K562 (cell line): ENCODE data around the gene PPCDC. TPM values are rescaled to one million over a fixed set of nuclear protein-coding genes. Genes with fewer than 3 reads are reported as not detected.

Source experiments
- CAMTA2 ChIP-seq: fragments of 250-450 bp; sonication (Bioruptor Pico); conservative IDR thresholded peaks from 2 replicates; pipeline ENCODE4 v1.5.1; 2022
- CGGBP1 ChIP-seq: fragments of 250-450 bp; sonication (Bioruptor Pico); IDR thresholded peaks from 2 replicates; pipeline ENCODE4 v1.9.0; 2021; ENCODE audit warnings: mild to moderate bottlenecking
- FOXK2 ChIP-seq, 2 experiments: fragments of 450-650 bp; IDR thresholded peaks in 1 of 2; conservative IDR thresholded peaks in 1 of 2; 2 replicates each; pipeline ENCODE4 v1.6.1; 2016; ENCODE audit warnings: low read depth in 2 of 2, mild to moderate bottlenecking in 1 of 2
- HDAC2 ChIP-seq: fragments of 450-650 bp; IDR thresholded peaks from 2 replicates; pipeline ENCODE4 v1.6.1; 2016; ENCODE audit warnings: mild to moderate bottlenecking
- ILK ChIP-seq: fragments of 450-650 bp; IDR thresholded peaks from 2 replicates; pipeline ENCODE4 v1.6.1; 2016; ENCODE audit warnings: missing genetic modification characterization, low read depth, mild to moderate bottlenecking, missing compliant biosample characterization, moderate library complexity, borderline replicate concordance
- L3MBTL2 ChIP-seq: fragments of 450-650 bp; IDR thresholded peaks from 2 replicates; pipeline ENCODE4 v1.6.1; 2016; ENCODE audit warnings: mild to moderate bottlenecking, moderate library complexity
- NCOA4 ChIP-seq: fragments of 450-650 bp; IDR thresholded peaks from 2 replicates; pipeline ENCODE4 v1.6.1; 2018; ENCODE audit warnings: mild to moderate bottlenecking; ENCODE audit not compliant: partially characterized antibody
- NFRKB ChIP-seq: fragments of 450-650 bp; IDR thresholded peaks from 2 replicates; pipeline ENCODE4 v1.6.1; 2016; ENCODE audit warnings: low read depth
- PHF8 ChIP-seq: fragments of 200-600 bp; sonication (generic); IDR thresholded peaks from 2 replicates; pipeline ENCODE4 v1.6.1; 2012; ENCODE audit warnings: mixed run types, mild to moderate bottlenecking, inconsistent platforms, low read length, moderate library complexity, borderline replicate concordance
- POLR2A ChIP-seq: fragments of 450-650 bp; conservative IDR thresholded peaks from 2 replicates; pipeline ENCODE4 v1.6.1; 2016
- PRMT5 ChIP-seq: sonication (generic); formaldehyde crosslinking; IDR thresholded peaks from 2 replicates; pipeline ENCODE4 v1.5.0; 2020; ENCODE audit warnings: missing genetic modification reagents
- PURB ChIP-seq: sonication (generic); formaldehyde crosslinking; IDR thresholded peaks from 2 replicates; pipeline ENCODE4 v1.9.0; 2021; ENCODE audit warnings: low read depth, mild to moderate bottlenecking, missing genetic modification reagents
- RCOR1 ChIP-seq, 2 experiments: IDR thresholded peaks; 2 replicates each; pipeline ENCODE4 v1.6.1; 2012; ENCODE audit warnings: low read depth in 2 of 2, low read length in 2 of 2, borderline replicate concordance in 1 of 2, improper control_type of control experiment in 1 of 2
- SRSF3 ChIP-seq: fragments of 200-400 bp; formaldehyde crosslinking; IDR thresholded peaks from 2 replicates; pipeline ENCODE4 v1.6.1; 2016; ENCODE audit warnings: mild to moderate bottlenecking, low read length, moderate library complexity; ENCODE audit not compliant: insufficient read depth
- TEAD2 ChIP-seq: fragments of 450-650 bp; IDR thresholded peaks from 2 replicates; pipeline ENCODE4 v1.6.1; 2016; ENCODE audit warnings: missing genetic modification characterization, control low read depth, missing compliant biosample characterization
- THRB ChIP-seq: fragments of 450-650 bp; formaldehyde crosslinking; conservative IDR thresholded peaks from 2 replicates; pipeline ENCODE4 v1.4.0; 2022; ENCODE audit warnings: mild to moderate bottlenecking, missing genetic modification characterization
- YY1 ChIP-seq, 3 experiments: IDR thresholded peaks; 2 replicates each; pipeline ENCODE4 v1.6.1; 2011; ENCODE audit warnings: low read length in 2 of 3, mild to moderate bottlenecking in 2 of 3, moderate library complexity in 2 of 3, borderline replicate concordance in 1 of 3, control low read depth in 1 of 3, low read depth in 1 of 3; ENCODE audit not compliant: insufficient read depth in 3 of 3, insufficient replicate concordance in 2 of 3, control insufficient read depth in 1 of 3, insufficient read length in 1 of 3; ENCODE audit errors: extremely low read depth in 1 of 3
- ZBTB33 ChIP-seq: sonication (generic); formaldehyde crosslinking; IDR thresholded peaks from 2 replicates; pipeline ENCODE4 v1.8.1; 2023; ENCODE audit warnings: mild to moderate bottlenecking, missing genetic modification reagents
- ZNF124 ChIP-seq: sonication (generic); formaldehyde crosslinking; IDR thresholded peaks from 2 replicates; pipeline ENCODE4 v1.8.1; 2022; ENCODE audit warnings: missing genetic modification reagents
- ZNF217 ChIP-seq: sonication (generic); formaldehyde crosslinking; IDR thresholded peaks from 2 replicates; pipeline ENCODE4 v1.8.0; 2022; ENCODE audit warnings: mild to moderate bottlenecking, missing genetic modification reagents
- ZNF280A ChIP-seq: fragments of 450-650 bp; IDR thresholded peaks from 2 replicates; pipeline ENCODE4 v1.6.1; 2018; ENCODE audit warnings: mild to moderate bottlenecking, low read depth; ENCODE audit not compliant: partially characterized antibody
- ZNF316 ChIP-seq: fragments of 450-650 bp; IDR thresholded peaks from 2 replicates; pipeline ENCODE4 v1.6.1; 2016
- ZNF780A ChIP-seq: fragments of 250-450 bp; sonication (Bioruptor Pico); IDR thresholded peaks from 2 replicates; pipeline ENCODE4 v1.5.0; 2021; ENCODE audit warnings: mild to moderate bottlenecking
- polyA plus RNA-seq, 8 experiments: library from polyadenylated mRNA; depleted of rRNA in 4 of 8; stranded (reverse) in 5 of 8; unstranded in 3 of 8; fragments of >200 nt; fragmentation: Nextera tagmentation in 2 of 8; fragmentation: Illumina TruSeq in 1 of 8; extraction: Ambion mirVana in 2 of 8; extraction: Trizol in 1 of 8; gene quantifications; 2 replicates each; pipeline versions ENCODE4 v1.2.1 to v1.2.3, GENCODE V29; 2011 to 2014; ENCODE audit warnings: inconsistent platforms in 1 of 8, missing spikeins in 1 of 8
- total RNA-seq, 7 experiments: library from RNA; depleted of rRNA in 6 of 7; stranded (reverse); fragments of >200 nt in 6 of 7; fragmentation: Illumina TruSeq in 2 of 7; extraction: Trizol in 2 of 7; gene quantifications; 2 replicates each; pipeline versions ENCODE4 v1.2.1 to v1.2.3, GENCODE V29; 2011 to 2021; ENCODE audit warnings: low replicate concordance in 1 of 7

The PPCDC gene
- total and polyA plus RNA-seq, 9 of the 15 experiments (the other 6 are each of a cell fraction or from before 2014, with no cell fraction given): 10.9 to 53.6 (median 16.7) TPM

GRCh38 chr15:74988007-74988800 lies 35.2 kb upstream of the PPCDC start (continued):
- no peak for TF ChIP-seq ZBTB33 (CRISPR knock-in tag)
- TF ChIP-seq PRMT5 (CRISPR knock-in tag): no peak
- TF ChIP-seq ZNF780A (CRISPR knock-in tag): no peak
- TF ChIP-seq SRSF3: no peak
- TF ChIP-seq ILK (tag): no peak
- no peak for TF ChIP-seq ZNF280A
- TF ChIP-seq NFRKB: no peak
- peak in 2 of 3 experiments; percentile 62 to 82 for TF ChIP-seq YY1 (IDR thresholded peaks at IDR 0.05; ENCODE audit: borderline replicate concordance in 1 of 3, control insufficient read depth in 1 of 3, extremely low read depth in 1 of 3, insufficient read depth in 3 of 3, insufficient read length in 1 of 3, insufficient replicate concordance in 2 of 3, low read depth in 1 of 3, low read length in 2 of 3)
- peak in 1 of 2 experiments; percentile 46; a peak in 1 of 4 replicates for TF ChIP-seq RCOR1 (IDR thresholded peaks at IDR 0.05; ENCODE audit: borderline replicate concordance in 1 of 2, low read depth in 2 of 2, low read length in 2 of 2)
- TF ChIP-seq L3MBTL2: peak; percentile 25; the same call in 1 of the 2 replicates
- TF ChIP-seq TEAD2 (tag): no peak
- no peak for TF ChIP-seq CGGBP1 (CRISPR knock-in tag)
- no peak for TF ChIP-seq ZNF217 (CRISPR knock-in tag)
- no peak for TF ChIP-seq PURB (CRISPR knock-in tag)
- no peak for TF ChIP-seq PHF8
- TF ChIP-seq ZNF316: no peak
- 0 out of 2 replicates have a peak, but pooled peaks have one; percentile 41 for TF ChIP-seq HDAC2
- no peak for TF ChIP-seq THRB (CRISPR knock-in tag)
- TF ChIP-seq CAMTA2 (CRISPR knock-in tag): no peak
- no peak for TF ChIP-seq ZNF124 (CRISPR knock-in tag)
- TF ChIP-seq NCOA4: no peak
- no peak for TF ChIP-seq POLR2A
- TF ChIP-seq FOXK2 (conservative IDR thresholded peaks at IDR 0.05 in 1 of 2, IDR thresholded peaks at IDR 0.05 in 1 of 2; ENCODE audit: low read depth in 2 of 2): no peak
